Measurements from ENCODE around the gene TMEM255B.
"Not testable (repeated sequence)": the region's sequence is repeated elsewhere in the genome, so short reads cannot be mapped to it uniquely, and the experiment has no call there.

TMEM255B gene

GRCh38 chr13:113734826-113735125, 24.2 kb upstream of the TMEM255B start:
- DNase-seq: no peak

- DNase-seq: no peak
Observed at GRCh38 chr13:113735194-113735593, 23.8 kb upstream of the TMEM255B start.

- DNase-seq: no peak
Observed at GRCh38 chr13:113735750-113736149, 23.3 kb upstream of the TMEM255B start.

DNA sequence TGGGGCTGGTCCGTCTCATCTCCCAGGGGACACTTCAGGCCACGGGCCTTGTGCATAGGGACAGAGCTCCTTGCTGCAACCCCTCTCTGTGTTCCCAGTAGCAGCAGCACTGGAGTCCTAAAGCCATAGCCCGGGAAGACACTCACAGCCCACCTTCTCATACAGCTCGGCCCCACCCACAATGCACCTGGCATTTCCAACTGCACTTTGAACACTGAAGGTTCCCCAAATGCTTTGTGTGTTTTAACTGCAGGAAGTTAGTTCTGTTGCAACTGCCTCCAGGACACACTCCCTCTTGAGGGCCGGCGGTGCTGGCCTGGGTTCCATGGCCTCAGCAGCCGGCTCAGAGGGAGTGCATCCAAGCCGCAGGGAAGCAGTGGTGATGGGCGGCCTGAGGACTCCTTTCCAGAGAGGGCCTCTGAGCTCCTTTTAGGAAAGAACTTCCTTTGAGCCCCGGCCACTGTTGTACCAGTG, 22.7 kb upstream of the TMEM255B start:
- peak in 2 of 4 experiments; percentile 21 to 27 for DNase-seq

DNA sequence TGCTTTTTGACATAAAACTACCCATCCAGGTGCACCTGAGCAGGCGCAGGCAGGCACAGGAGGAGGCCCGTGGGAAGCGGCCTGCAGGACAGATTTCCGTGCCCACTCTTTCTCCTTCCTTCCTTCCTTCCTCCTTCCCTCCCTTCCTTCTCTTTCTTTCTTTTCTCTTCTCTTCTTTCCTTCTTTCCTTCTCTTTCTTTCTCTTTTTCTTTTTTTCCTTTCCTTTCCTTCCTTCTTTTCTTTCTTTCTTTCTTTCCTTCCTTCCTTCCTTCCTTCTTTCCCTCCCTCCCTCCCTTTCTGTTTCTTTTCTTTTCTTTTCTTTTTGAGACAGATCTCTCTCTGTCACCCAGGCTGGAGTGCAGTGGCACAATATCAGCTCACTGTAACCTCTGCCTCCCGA, 21.2 kb upstream of the TMEM255B start:
- no peak for DNase-seq

- DNase-seq: no peak
Observed at GRCh38 chr13:113739527-113740285, 19.3 kb upstream of the TMEM255B start.

- no peak for DNase-seq
Observed at GRCh38 chr13:113740286-113740556, 18.8 kb upstream of the TMEM255B start.

GRCh38 chr13:113740661-113741060, 18.4 kb upstream of the TMEM255B start:
- DNase-seq: no peak

DNA sequence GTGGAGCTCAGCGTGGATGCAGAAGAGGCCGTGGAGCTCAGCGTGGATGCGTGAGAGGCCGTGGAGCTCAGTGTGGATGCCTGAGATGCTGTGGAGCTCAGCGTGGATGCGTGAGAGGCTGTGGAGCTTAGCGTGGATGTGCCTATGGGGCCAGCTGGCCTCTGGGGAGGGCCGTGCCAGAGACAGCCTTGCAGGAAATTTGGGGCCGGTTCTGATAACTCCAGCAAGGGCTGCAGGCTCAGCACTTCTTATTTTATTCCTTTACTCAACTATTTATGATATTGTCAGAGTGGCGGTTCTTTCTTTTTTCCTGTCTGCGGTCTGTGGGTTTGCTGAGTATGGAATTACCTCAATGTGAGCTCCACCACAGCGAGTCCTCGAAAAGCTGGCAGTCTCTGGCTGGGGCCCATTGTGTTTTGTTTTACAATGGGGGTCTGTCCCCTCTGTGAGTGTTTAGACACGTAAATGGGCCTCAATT, 17.8 kb upstream of the TMEM255B start:
- DNase-seq: peak; percentile 7 to 36 (median 14)

DNA sequence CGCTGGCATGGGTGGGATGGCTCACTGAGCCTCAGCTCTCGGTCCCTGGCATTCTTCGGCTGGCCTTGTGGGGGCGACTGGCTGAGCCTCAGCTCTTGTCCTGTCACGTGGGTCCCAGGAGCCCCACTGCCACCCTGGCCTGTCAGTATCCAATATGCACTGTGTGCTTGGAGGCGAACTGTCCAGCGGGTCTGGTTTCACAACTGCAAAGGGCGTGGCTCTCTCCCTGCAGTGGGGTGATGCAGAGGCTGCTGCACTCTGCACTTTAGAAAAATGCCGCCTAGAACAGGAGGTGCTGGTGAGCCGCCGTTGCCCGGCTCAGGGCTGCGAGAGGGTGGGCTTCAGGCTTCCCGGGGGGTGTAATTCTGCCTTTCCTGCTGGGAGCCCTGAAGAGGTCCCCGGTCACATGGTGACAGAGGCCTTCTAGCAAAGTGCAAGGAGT, 17.0 kb upstream of the TMEM255B start:
- peak; percentile 61 to 84 (median 80) for DNase-seq

- no peak for DNase-seq
Observed at GRCh38 chr13:113742445-113743120, 16.4 kb upstream of the TMEM255B start.

- DNase-seq: no peak
Observed at GRCh38 chr13:113743366-113744195, 15.4 kb upstream of the TMEM255B start.

DNA sequence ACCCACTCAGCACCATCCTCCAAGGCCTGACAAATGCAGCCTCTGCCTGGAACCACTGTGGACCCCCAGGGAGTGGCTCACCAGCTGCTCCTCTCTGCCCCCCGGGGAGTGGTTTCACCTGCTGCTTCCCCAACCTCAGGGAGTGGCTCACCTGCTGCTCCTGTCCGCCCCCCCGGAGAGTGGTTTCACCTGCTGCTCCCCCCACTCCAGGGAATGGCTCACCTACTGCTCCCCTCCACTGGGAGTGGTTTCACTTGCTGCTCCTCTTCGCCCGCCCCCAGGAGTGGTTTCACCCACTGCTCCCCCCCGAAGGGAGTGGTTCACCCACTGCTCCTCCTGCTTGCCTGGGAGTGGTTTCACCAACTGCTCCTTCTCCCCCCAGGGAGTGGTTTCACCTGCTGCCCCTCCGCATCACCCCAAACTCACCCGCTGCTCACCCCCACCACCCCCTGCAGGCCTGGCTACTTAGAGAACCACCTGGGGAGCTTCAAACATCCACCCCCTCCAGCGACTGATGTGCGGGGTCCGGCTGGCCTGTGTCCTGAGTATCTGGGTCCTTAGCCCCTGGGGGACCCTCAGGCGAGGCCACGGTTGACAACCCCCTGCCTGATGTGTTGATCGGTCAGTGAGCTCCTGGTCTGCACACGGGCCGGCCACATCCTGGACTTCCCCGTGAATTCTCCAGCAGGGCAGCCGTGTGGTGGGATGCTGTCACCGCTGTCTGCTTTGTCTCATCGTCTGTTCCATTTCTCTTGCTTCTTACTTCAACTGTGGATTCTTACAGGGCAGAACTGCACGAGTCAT, 14.6 kb upstream of the TMEM255B start:
- no peak for DNase-seq

DNA sequence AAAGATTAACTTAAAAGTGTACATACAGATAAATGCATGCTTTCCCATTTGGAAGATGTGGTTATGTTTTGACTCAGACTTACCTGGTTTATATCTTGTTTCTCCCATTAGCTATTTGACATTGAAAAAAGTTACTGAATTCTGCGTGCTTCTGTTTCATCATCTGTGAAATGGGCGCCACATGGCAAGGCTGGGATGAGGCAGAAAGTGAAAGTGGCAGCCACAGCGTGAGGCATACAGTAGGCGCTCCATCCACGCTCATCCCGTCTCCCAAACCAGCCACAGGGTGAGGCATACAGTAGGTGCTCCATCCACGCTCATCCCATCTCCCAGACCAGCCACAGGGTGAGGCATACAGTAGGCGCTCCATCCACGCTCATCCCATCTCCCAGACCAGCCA, 14.0 kb upstream of the TMEM255B start:
- DNase-seq: no peak

DNA sequence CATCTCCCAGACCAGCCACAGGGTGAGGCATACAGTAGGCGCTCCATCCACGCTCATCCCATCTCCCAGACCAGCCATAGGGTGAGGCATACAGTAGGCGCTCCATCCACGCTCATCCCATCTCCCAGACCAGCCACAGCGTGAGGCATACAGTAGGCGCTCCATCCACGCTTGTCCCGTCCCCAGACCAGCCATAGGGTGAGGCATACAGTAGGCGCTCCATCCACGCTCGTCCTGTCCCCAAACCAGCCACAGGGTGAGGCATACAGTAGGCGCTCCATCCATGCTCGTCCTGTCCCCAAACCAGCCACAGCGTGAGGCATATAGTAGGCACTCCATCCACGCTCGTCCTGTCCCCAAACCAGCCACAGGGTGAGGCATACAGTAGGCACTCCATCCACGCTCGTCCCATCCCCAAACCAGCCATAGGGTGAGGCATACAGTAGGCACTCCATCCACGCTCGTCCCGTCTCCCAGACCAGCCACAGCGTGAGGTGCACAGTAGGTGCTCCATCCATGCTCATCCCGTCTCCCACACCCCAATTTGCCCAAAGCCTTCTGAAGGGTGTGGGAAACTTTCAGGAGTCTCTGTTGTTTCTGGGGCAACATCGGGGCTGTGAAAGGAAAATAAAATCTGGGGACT, 13.4 kb upstream of the TMEM255B start:
- DNase-seq: not testable (repeated sequence)

DNA sequence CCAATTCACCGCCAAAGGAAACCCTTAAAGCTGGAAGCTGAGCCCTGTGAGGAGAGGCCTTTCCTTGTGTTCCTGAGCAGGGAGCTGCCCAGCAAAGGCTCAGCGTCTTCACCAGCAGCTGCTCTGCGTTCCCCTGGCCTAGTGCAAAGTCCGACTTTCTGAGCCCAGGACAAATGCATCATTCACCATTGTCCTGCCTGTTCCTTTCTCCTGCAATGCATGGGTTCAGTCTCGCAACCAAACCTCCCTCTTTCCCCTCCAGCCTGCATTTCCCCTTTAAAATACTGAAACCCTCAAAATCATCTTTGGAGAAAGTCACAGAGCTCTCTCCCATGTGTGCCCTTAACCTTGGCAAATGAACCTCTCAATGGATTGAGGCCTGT, 12.9 kb upstream of the TMEM255B start:
- no peak for DNase-seq

GRCh38 chr13:113746671-113747070, 12.4 kb upstream of the TMEM255B start:
- no peak for DNase-seq

DNA sequence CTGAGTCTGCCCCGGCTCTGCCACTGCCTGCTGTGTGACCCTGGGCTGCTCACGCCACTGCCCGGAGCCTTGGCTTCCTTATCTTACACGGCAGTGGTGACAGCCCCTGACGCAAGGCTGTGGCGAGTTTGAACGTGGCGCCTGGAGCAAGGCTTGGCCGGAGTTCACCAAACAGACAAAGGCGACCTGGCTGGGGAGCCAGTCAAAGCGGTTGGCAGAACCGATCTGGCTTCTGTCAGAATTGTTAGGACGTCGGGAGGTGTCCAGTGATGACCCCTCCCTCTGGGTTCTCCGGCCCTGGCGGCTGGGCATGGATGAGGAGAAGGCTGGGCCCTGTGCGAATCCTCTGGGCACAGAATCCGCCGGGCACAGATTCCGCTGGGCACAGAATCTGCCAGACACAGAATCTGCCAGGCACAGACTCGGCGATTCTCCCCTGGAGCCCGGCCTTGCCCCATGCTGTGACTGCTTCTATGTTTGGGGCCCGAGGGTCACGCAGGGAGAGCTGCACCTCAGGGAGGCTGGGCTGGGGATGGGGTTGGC, 11.7 kb upstream of the TMEM255B start:
- no peak for DNase-seq

- DNase-seq: no peak
Observed at GRCh38 chr13:113748101-113748861, 10.7 kb upstream of the TMEM255B start.

DNA sequence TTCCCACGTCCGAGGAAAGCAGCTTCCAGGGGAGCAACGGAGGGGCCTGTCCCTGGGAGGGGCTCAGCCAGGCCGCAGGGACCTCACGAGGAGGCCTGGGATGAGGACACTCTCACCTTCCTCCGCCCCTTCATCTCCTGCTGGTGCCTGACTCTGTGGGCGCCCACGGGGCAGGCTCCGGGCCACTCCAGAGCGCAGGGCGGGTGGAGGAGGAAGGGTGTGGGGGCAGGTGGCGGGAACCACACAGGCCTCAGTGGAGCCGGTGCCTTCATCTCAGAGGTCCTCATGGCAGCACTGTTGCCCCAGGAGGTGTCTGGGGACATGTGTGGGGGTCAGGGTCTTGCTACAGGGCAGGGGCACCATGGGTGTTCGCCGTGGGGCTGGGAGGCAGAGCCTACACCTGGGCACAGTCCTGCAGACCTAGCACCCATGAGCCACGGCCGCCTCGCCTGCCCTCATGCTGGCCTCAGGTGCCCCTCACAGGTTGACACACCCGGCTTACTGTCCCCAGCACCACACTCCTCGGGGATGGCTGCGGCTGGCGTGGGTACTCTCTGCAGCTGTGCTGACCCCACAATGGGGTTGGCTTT, 10.1 kb upstream of the TMEM255B start:
- DNase-seq: no peak

- no peak for DNase-seq
Observed at GRCh38 chr13:113749507-113749906, 9.5 kb upstream of the TMEM255B start.
